H54 (cell line): ENCODE results near the gene PHF20.
A peak's percentile ranks its signal among the peaks of the same experiment; 100 is the strongest.

ENCODE experiments used
- DNase-seq: peaks from one replicate; pipeline ENCODE4 v3.0.0; 2011; ENCODE audit warnings: low spot score, mixed read lengths; ENCODE audit not compliant: insufficient read length
- FAIRE-seq: peaks from 3 replicates; lab custom pipeline; 2011; peaks lifted over from hg19 to GRCh38; lab: Jason Lieb, UNC
- POLR2A ChIP-seq: IDR thresholded peaks from 2 replicates; pipeline ENCODE4 v1.6.1; 2011; ENCODE audit warnings: low read depth, mild to moderate bottlenecking, low read length

The PHF20 gene

GRCh38 chr20:35788796-35789195, 17.0 kb downstream of the PHF20 start:
- FAIRE-seq (no peak), DNase-seq (no peak)
- TF ChIP-seq POLR2A: no peak

GRCh38 chr20:35791097-35791496, 19.3 kb downstream of the PHF20 start:
- DNase-seq (no peak), FAIRE-seq (no peak)
- TF ChIP-seq POLR2A: no peak

GRCh38 chr20:35791821-35792220, 20.0 kb downstream of the PHF20 start:
- no peak for FAIRE-seq
- no peak for TF ChIP-seq POLR2A
- no peak for DNase-seq

- DNase-seq (no peak), FAIRE-seq (no peak)
- no peak for TF ChIP-seq POLR2A
Observed at GRCh38 chr20:35792740-35793139, 20.9 kb downstream of the PHF20 start.

- FAIRE-seq: no peak
- TF ChIP-seq POLR2A: no peak
- DNase-seq: no peak
Observed at GRCh38 chr20:35796571-35796970, 24.8 kb downstream of the PHF20 start.

GRCh38 chr20:35801865-35802264, 30.1 kb downstream of the PHF20 start:
- DNase-seq (no peak), FAIRE-seq (no peak)
- TF ChIP-seq POLR2A: no peak

GRCh38 chr20:35806075-35806474, 34.3 kb downstream of the PHF20 start:
- FAIRE-seq: no peak
- DNase-seq: no peak
- TF ChIP-seq POLR2A: no peak

- TF ChIP-seq POLR2A: no peak
- no peak for FAIRE-seq
- DNase-seq: no peak
Observed at GRCh38 chr20:35807877-35808276, 36.1 kb downstream of the PHF20 start.

- no peak for FAIRE-seq
- TF ChIP-seq POLR2A: no peak
- DNase-seq: peak; percentile 16
Observed at GRCh38 chr20:35820715-35821114, 48.9 kb downstream of the PHF20 start.

GRCh38 chr20:35821807-35822242, 50.0 kb downstream of the PHF20 start:
- DNase-seq (peak; percentile 47), FAIRE-seq (peak; percentile 36)
- no peak for TF ChIP-seq POLR2A

- TF ChIP-seq POLR2A: no peak
- FAIRE-seq (no peak), DNase-seq (no peak)
Observed at GRCh38 chr20:35823147-35823546, 51.3 kb downstream of the PHF20 start.

GRCh38 chr20:35823937-35824336, 52.1 kb downstream of the PHF20 start:
- TF ChIP-seq POLR2A: no peak
- FAIRE-seq (no peak), DNase-seq (no peak)

GRCh38 chr20:35826397-35826998, 54.7 kb downstream of the PHF20 start:
- FAIRE-seq: no peak
- DNase-seq: no peak
- TF ChIP-seq POLR2A: no peak

GRCh38 chr20:35828434-35828833, 56.6 kb downstream of the PHF20 start:
- no peak for TF ChIP-seq POLR2A
- DNase-seq: no peak
- FAIRE-seq: no peak

- FAIRE-seq (no peak), DNase-seq (no peak)
- TF ChIP-seq POLR2A: no peak
Observed at GRCh38 chr20:35828916-35829315, 57.1 kb downstream of the PHF20 start.
